IMR-90 (cell line): Measurements from ENCODE around the gene GRK5. TPM values are rescaled to one million over a fixed set of nuclear protein-coding genes. Genes with fewer than 3 reads are reported as not detected.

Source experiments
- ATAC-seq: fragments of 200-7000 bp; cut with Tn5 transposase; 2 replicates; pipeline ENCODE4 v1.9.1; 2020; ENCODE audit warnings: low read depth, mild to moderate bottlenecking, moderate library complexity
- BruUV-seq: library from RNA; stranded (reverse); fragments of 400-500 nt; replicated peaks from 2 replicates; lab custom pipeline; 2021; lab: Mats Ljungman, UMichigan
- CTCF ChIA-PET: fragments of 300-600 bp; formaldehyde crosslinking; extraction: SDS; loops from one replicate; lab custom pipeline; 2021; ENCODE audit warnings: antibody characterized with exemption; lab: Yijun Ruan, JAX
- POLR2A ChIA-PET: fragments of 300-600 bp; sonication (Branson Sonifier 250); formaldehyde crosslinking; loops from one replicate; lab custom pipeline; 2022; ENCODE audit warnings: antibody characterized with exemption; ENCODE audit not compliant: unreplicated experiment; lab: Charles Lee
- DNase-seq: peaks from one replicate; pipeline ENCODE4 v3.0.0; 2013
- H2AFZ ChIP-seq: replicated peaks from 2 replicates; pipeline ENCODE3; 2013; ENCODE audit warnings: low read length, mild to moderate bottlenecking; ENCODE audit not compliant: poor library complexity
- H2AK5ac ChIP-seq: 2 replicates; pipeline ENCODE4 v1.6.1; 2013; ENCODE audit warnings: low read depth, low read length, inconsistent platforms
- H2AK9ac ChIP-seq: replicated peaks from 2 replicates; pipeline ENCODE3; 2013; ENCODE audit warnings: mild to moderate bottlenecking, low read depth, low read length, moderate library complexity; ENCODE audit not compliant: poor library complexity
- H2BK120ac ChIP-seq: 2 replicates; pipeline ENCODE4 v1.6.1; 2013; ENCODE audit warnings: low read depth, low read length, inconsistent platforms
- H2BK15ac ChIP-seq: 3 replicates; pipeline ENCODE4 v1.6.1; 2013; ENCODE audit warnings: low read depth, low read length, inconsistent platforms
- H2BK20ac ChIP-seq: 2 replicates; pipeline ENCODE4 v1.6.1; 2013; ENCODE audit warnings: low read depth, mild to moderate bottlenecking, inconsistent platforms, low read length, moderate library complexity
- H2BK5ac ChIP-seq: 2 replicates; pipeline ENCODE4 v1.6.1; 2013; ENCODE audit warnings: mild to moderate bottlenecking, low read depth, low read length, inconsistent platforms; ENCODE audit not compliant: poor library complexity, severe bottlenecking
- H3K14ac ChIP-seq: replicated peaks from 2 replicates; pipeline ENCODE4 v1.6.1; 2013; ENCODE audit warnings: low read depth, low read length, inconsistent platforms
- H3K18ac ChIP-seq: 2 replicates; pipeline ENCODE4 v1.6.1; 2013; ENCODE audit warnings: low read depth, low read length, control low read depth
- H3K23ac ChIP-seq: 2 replicates; pipeline ENCODE4 v1.6.1; 2013; ENCODE audit warnings: low read depth, low read length, inconsistent platforms
- H3K27ac ChIP-seq: 2 replicates; pipeline ENCODE4 v1.5.1; 2013; ENCODE audit warnings: mild to moderate bottlenecking, control low read depth, low read length; ENCODE audit not compliant: insufficient read depth
- H3K27me3 ChIP-seq: 2 replicates; pipeline ENCODE4 v1.6.1; 2013; ENCODE audit warnings: low read length; ENCODE audit not compliant: control insufficient read depth, insufficient read depth
- H3K36me3 ChIP-seq: 2 replicates; pipeline ENCODE4 v1.6.1; 2013; ENCODE audit warnings: low read length, mixed read lengths; ENCODE audit not compliant: control insufficient read depth, insufficient read depth
- H3K4ac ChIP-seq: 2 replicates; pipeline ENCODE4 v1.6.1; 2013; ENCODE audit warnings: low read depth, low read length, inconsistent platforms
- H3K4me1 ChIP-seq: 2 replicates; pipeline ENCODE4 v1.6.1; 2013; ENCODE audit warnings: low read length, mixed read lengths; ENCODE audit not compliant: control insufficient read depth, insufficient read depth
- H3K4me2 ChIP-seq: 2 replicates; pipeline ENCODE4 v1.6.1; 2013; ENCODE audit warnings: low read depth, mild to moderate bottlenecking, control low read depth, low read length, moderate library complexity
- H3K4me3 ChIP-seq: 2 replicates; pipeline ENCODE4 v1.5.1; 2013; ENCODE audit warnings: low read depth, mild to moderate bottlenecking, control low read depth, low read length, moderate library complexity; ENCODE audit not compliant: insufficient read depth
- H3K56ac ChIP-seq: 2 replicates; pipeline ENCODE4 v1.6.1; 2013; ENCODE audit warnings: low read length, inconsistent platforms; ENCODE audit not compliant: insufficient read depth; ENCODE audit errors: extremely low read depth
- H3K79me1 ChIP-seq, 2 experiments: 2 replicates each; pipeline ENCODE4 v1.6.1; 2013; ENCODE audit warnings: low read length in 2 of 2, inconsistent platforms in 1 of 2, low read depth in 1 of 2
- H3K9ac ChIP-seq: 2 replicates; pipeline ENCODE4 v1.6.1; 2013; ENCODE audit warnings: low read depth, low read length, control low read depth
- H3K9me1 ChIP-seq: 2 replicates; pipeline ENCODE4 v1.6.1; 2013; ENCODE audit warnings: low read length, inconsistent platforms; ENCODE audit not compliant: insufficient read depth
- H3K9me3 ChIP-seq: 2 replicates; pipeline ENCODE4 v1.6.1; 2013; ENCODE audit warnings: low read length; ENCODE audit not compliant: control insufficient read depth, insufficient read depth
- H4K20me1 ChIP-seq: 2 replicates; pipeline ENCODE4 v1.6.1; 2013; ENCODE audit warnings: low read length, inconsistent platforms; ENCODE audit not compliant: insufficient read depth
- H4K5ac ChIP-seq: 2 replicates; pipeline ENCODE4 v1.6.1; 2013; ENCODE audit warnings: mild to moderate bottlenecking, low read depth, low read length, control low read depth
- H4K8ac ChIP-seq, 2 experiments: 2 replicates each; pipeline ENCODE4 v1.6.1; 2013; ENCODE audit warnings: low read depth in 2 of 2, low read length in 2 of 2, control low read depth in 1 of 2, inconsistent platforms in 1 of 2
- H4K91ac ChIP-seq: 2 replicates; pipeline ENCODE4 v1.6.1; 2013; ENCODE audit warnings: low read depth, low read length, inconsistent platforms; ENCODE audit not compliant: insufficient read depth
- ELK1 ChIP-seq: fragments of 150-350 bp; IDR thresholded peaks from 2 replicates; pipeline ENCODE4 v1.6.1; 2016; ENCODE audit warnings: low read depth, mild to moderate bottlenecking, low read length, moderate library complexity, borderline replicate concordance
- MAZ ChIP-seq: IDR thresholded peaks from 2 replicates; pipeline ENCODE4 v1.6.1; 2012; ENCODE audit warnings: low read depth, mild to moderate bottlenecking, low read length, improper control_type of control experiment, moderate library complexity, borderline replicate concordance
- WGBS, 2 experiments: methylation state at CpG; one replicate each; pipeline versions ENCODE4 v1.1.5 to v1.1.7; 2013; ENCODE audit warnings: missing lambda C conversion rate in 2 of 2; ENCODE audit not compliant: insufficient read length in 1 of 2; ENCODE audit errors: extremely low coverage in 2 of 2; 5-methylcytosine and 5-hydroxymethylcytosine counted together
- dilution Hi-C: fragments of 300-500 bp; cut with HindIII; formaldehyde crosslinking; loops from one replicate; pipeline ENCODE4 v1.14.3; 2018; ENCODE audit warnings: low sequenced_read_pairs; ENCODE audit not compliant: unreplicated experiment
- in situ Hi-C: fragments of 300-500 bp; cut with MboI; formaldehyde crosslinking; loops from 3 replicates; pipeline ENCODE4 v1.14.3; 2019; ENCODE audit warnings: low sequenced_read_pairs, inconsistent platforms, mixed read lengths
- intact Hi-C: fragments of 100-400 bp; cut with micrococcal nuclease; formaldehyde crosslinking; loops from 2 replicates; pipeline ENCODE4 v1.10.0; 2022
- polyA plus RNA-seq, 3 experiments: library from polyadenylated mRNA; depleted of rRNA; stranded (reverse); fragments of >200 nt; gene quantifications; 2 replicates each; pipeline ENCODE4 v1.2.3, GENCODE V29; 2012; ENCODE audit warnings: low replicate concordance in 1 of 3
- total RNA-seq: library from RNA; depleted of rRNA; stranded (reverse); fragments of >200 nt; gene quantifications from 2 replicates; pipeline ENCODE4 v1.2.3, GENCODE V29; 2012

The GRK5 gene
- total and polyA plus RNA-seq, 2 of the 4 experiments (the other 2 are of a cell fraction), result 12.9 to 16.3 TPM

DNA sequence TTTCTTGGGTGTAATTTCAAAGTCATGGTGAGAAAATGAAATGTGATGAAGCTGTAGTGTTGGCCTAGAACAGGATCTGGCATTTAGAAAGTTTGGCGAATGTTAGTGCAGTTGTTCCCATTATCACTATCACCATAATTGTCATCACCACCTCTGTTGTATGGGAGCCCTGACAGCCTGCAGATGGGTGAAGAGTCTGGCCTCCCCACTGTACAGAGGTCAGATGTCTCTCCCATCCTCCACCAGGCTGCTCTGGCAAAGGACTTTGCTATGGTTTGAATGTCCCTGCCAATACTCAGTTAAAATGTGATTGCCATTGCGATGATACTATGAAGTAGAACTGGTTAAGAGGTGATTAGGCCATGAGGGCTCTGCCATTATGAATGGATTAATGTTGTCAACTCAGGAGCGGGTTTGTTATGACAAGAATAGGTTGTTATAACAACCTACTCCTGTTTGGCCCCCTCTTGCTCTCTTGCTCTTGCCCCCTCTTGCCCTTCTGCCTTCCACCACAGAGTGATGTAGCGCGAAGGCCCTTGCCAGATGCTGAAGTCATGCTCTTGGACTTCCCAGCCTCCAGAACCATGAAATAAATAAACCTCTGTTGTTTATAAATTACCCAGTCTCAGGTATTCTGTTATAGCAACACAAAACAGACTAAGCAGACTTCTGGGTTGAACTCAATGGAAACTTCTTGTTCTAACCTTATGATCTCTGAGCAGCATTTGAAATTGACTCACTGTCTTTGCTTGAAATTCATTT is 90.0 kb downstream of the GRK5 start:
- Histone ChIP-seq H3K4me3 (no peak overlapping the region), H2AFZ (no peak overlapping the region), H3K4me1 (peaks cover 11% of the 10 kb centered on the region; the same call in 1 of the 2 replicates), H2BK15ac (no peak overlapping the region), H2AK9ac (no peak overlapping the region), H2BK5ac (no peak overlapping the region), H3K27ac (peak overlapping the region; percentile 20; the same call in 1 of the 2 replicates), H3K4me2 (no peak overlapping the region), H4K8ac (no peak overlapping the region), H3K4ac (no peak overlapping the region; the same call in 1 of the 2 replicates), H3K9ac (no peak overlapping the region), H3K56ac (no peak overlapping the region), H3K18ac (no peak overlapping the region), H4K5ac (no peak overlapping the region), H3K9me3 (peaks cover 12% of the 10 kb centered on the region), H3K27me3 (no peaks in the 10 kb centered on the region), H3K14ac (no peak overlapping the region), H4K91ac (no peak overlapping the region), H3K9me1 (peaks cover 21% of the 10 kb centered on the region), H4K20me1 (peaks cover 89% of the 10 kb centered on the region), H2AK5ac (no peak overlapping the region), H3K36me3 (peaks cover 30% of the 10 kb centered on the region), H2BK120ac (no peak overlapping the region), H3K79me1 (peaks cover 60 to 83% of the 10 kb centered on the region in 2 experiments), H2BK20ac (no peak overlapping the region; the same call in 1 of the 2 replicates), H3K23ac (no peak overlapping the region)
- WGBS, 2 experiments, result 100% methylated on average over 2 of the region's 5 CpGs; no CpG with 5 or more reads in 1 of the 2 experiments
- intact Hi-C loops, result no loop called here
- BruUV-seq, result no TSS peak
- DNase-seq, result peak; percentile 64
- POLR2A ChIA-PET, result no interaction called here
- peak; percentile 58 for ATAC-seq
- dilution Hi-C loops, result no loop called here
- CTCF ChIA-PET, result interaction anchor here (0.6 kb wide), 1 partner anchor 106 kb away, joined by 3 read pairs; no protein-coding TSS in a partner anchor
- in situ Hi-C loops, result no loop called here
- no peak for TF ChIP-seq ELK1
- 0 out of 2 replicates have a peak, but pooled peaks have one; percentile 20 for TF ChIP-seq MAZ
